BJ (cell line): ENCODE data around the gene RAD9A. TPM values are rescaled to one million over a fixed set of nuclear protein-coding genes. Genes with fewer than 3 reads are reported as not detected.

Experiments
- CTCF ChIA-PET: fragments of 350-600 bp; formaldehyde crosslinking; extraction: SDS; loops from one replicate; lab custom pipeline; 2021; ENCODE audit warnings: antibody characterized with exemption, inconsistent platforms; lab: Yijun Ruan, JAX
- POLR2A ChIA-PET: fragments of 300-600 bp; sonication (Branson Sonifier 250); formaldehyde crosslinking; extraction: SDS; loops from one replicate; lab custom pipeline; 2021; ENCODE audit warnings: antibody characterized with exemption; lab: Charles Lee
- DNase-seq: peaks from one replicate; pipeline ENCODE4 v3.0.0-alpha.2; 2011; ENCODE audit warnings: low read depth
- H3K27me3 ChIP-seq: 2 replicates; pipeline ENCODE4 v1.6.0; 2011; ENCODE audit warnings: low read length; ENCODE audit not compliant: control insufficient read depth, insufficient read depth
- H3K36me3 ChIP-seq: 2 replicates; pipeline ENCODE4 v1.5.1; 2011; ENCODE audit warnings: low read length; ENCODE audit not compliant: control insufficient read depth, insufficient read depth
- H3K4me3 ChIP-seq: 2 replicates; pipeline ENCODE4 v1.5.1; 2011; ENCODE audit warnings: low read depth, mild to moderate bottlenecking, control low read depth, low read length
- CTCF ChIP-seq: IDR thresholded peaks from 2 replicates; pipeline ENCODE4 v1.5.1; 2011; ENCODE audit warnings: low read depth, mild to moderate bottlenecking, control low read depth, inconsistent platforms, low read length, moderate library complexity; ENCODE audit not compliant: insufficient read depth
- polyA plus RNA-seq: library from polyadenylated mRNA; depleted of rRNA; stranded (reverse); fragments of >200 nt; gene quantifications from 2 replicates; pipeline ENCODE4 v1.2.3, GENCODE V29; 2011

Gene RAD9A
- polyA plus RNA-seq, 1 experiment: 10.7 TPM

DNA sequence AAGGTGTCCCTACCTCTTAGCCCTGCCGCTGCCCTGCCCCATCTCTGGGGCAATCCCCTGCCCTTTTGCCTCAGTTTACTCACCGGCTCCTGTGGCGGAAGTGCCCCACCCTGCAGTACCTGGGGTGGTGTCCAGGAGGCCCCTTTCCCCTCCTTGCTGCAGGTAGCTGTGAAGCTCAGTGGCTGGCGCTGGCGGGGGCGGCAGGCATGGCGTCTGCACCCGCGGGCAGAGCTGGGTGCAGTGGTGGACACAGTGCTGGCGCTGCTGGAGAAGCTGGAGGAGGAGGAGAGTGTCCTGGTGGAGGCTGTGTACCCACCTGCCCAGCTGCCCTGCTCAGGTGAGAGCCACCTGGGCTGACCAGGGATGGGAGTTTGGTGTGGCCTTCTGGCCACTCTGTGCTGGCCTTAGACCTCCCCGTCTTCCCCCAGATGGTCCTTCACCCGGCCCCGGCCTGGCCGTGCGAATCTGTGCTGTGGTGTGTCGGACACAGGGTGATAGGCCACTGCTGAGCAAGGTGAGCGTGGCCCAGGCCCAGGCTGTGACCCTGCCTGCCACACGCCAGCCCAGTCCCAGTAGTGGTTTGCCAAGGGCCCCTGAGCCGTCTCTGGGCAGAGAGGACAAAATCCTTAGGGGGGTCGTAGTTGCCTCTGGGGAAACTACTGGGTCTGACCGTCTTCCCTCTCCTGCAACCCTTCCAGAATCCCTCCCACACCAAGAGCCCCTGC is 27.7 kb downstream of the RAD9A start:
- POLR2A ChIA-PET: no interaction called here
- no peak for DNase-seq
- CTCF ChIA-PET: interaction anchor here (1.4 to 3.1 kb wide), 3 partner anchors 12 to 37 kb away, joined by 4 to 9 read pairs (median 5); partner anchors contain the start of gene PPP1CA
- H3K27me3 ChIP-seq: peaks cover 3% of the 10 kb centered on the region
- TF ChIP-seq CTCF: no peak
- no peak overlapping the region for H3K4me3 ChIP-seq
- H3K36me3 ChIP-seq: no peaks in the 10 kb centered on the region

GRCh38 chr11:67420147-67420645 is 28.4 kb downstream of the RAD9A start:
- Histone ChIP-seq H3K27me3 (no peaks in the 10 kb centered on the region), H3K36me3 (no peaks in the 10 kb centered on the region), H3K4me3 (peak overlapping the region; percentile 41)
- POLR2A ChIA-PET: no interaction called here
- no peak for DNase-seq
- CTCF ChIA-PET: interaction anchor here (1.4 to 3.1 kb wide), 3 partner anchors 13 to 38 kb away, joined by 4 to 9 read pairs (median 5); partner anchors contain the start of gene PPP1CA
- TF ChIP-seq CTCF: no peak

GRCh38 chr11:67420646-67421429 is 29.1 kb downstream of the RAD9A start:
- Histone ChIP-seq H3K36me3 (no peaks in the 10 kb centered on the region), H3K4me3 (peak overlapping the region; percentile 41), H3K27me3 (no peaks in the 10 kb centered on the region)
- CTCF ChIA-PET: interaction anchor here (0.6 to 3.1 kb wide), 4 partner anchors 13 to 209 kb away, joined by 3 to 9 read pairs (median 4); partner anchors contain the start of gene PPP1CA
- POLR2A ChIA-PET: no interaction called here
- no peak for DNase-seq
- TF ChIP-seq CTCF: no peak

GRCh38 chr11:67421430-67422031 is 29.7 kb downstream of the RAD9A start:
- TF ChIP-seq CTCF: no peak
- DNase-seq: no peak
- POLR2A ChIA-PET: interaction anchor here (0.6 kb wide), 1 partner anchor 160 kb away, joined by 6 read pairs; no protein-coding TSS in a partner anchor
- Histone ChIP-seq H3K36me3 (no peaks in the 10 kb centered on the region), H3K4me3 (peak overlapping the region; percentile 41), H3K27me3 (no peaks in the 10 kb centered on the region)
- CTCF ChIA-PET: interaction anchor here (0.6 to 3.1 kb wide), 4 partner anchors 14 to 209 kb away, joined by 3 to 9 read pairs (median 4); partner anchors contain the start of gene PPP1CA
